Liver (tissue), 3 donors: ENCODE measurements around the gene SMOC2.

Experiments
- HNF4A ChIP-seq, 2 donors: conservative IDR thresholded peaks; 2 replicates each; pipeline ENCODE4 v1.6.1; 2016; ENCODE audit warnings: antibody characterized with exemption in 2 of 2, mild to moderate bottlenecking in 2 of 2
- JUND ChIP-seq, 2 donors: IDR thresholded peaks; 2 replicates each; pipeline ENCODE4 v1.6.1; 2016; ENCODE audit warnings: antibody characterized with exemption in 2 of 2
- TAF1 ChIP-seq: conservative IDR thresholded peaks from 2 replicates; pipeline ENCODE4 v1.6.1; 2016; ENCODE audit warnings: antibody characterized with exemption, mild to moderate bottlenecking
- TF ChIP-seq, protein P1 (sequence below): fragments of 150-350 bp; IDR thresholded peaks from 2 replicates; pipeline ENCODE4 v1.5.1; 2017; ENCODE audit warnings: improper control_type of control experiment, low read depth, low read length; ENCODE audit not compliant: missing input control
- TF ChIP-seq, protein P2 (sequence below): IDR thresholded peaks from 2 replicates; pipeline ENCODE4 v1.6.1; 2016; ENCODE audit warnings: antibody characterized with exemption, mild to moderate bottlenecking
- TF ChIP-seq, protein P3 (sequence below): IDR thresholded peaks from 2 replicates; pipeline ENCODE4 v1.6.1; 2016; ENCODE audit warnings: antibody characterized with exemption
- donor health status: healthy.
- donor health status: healthy.

DNA sequence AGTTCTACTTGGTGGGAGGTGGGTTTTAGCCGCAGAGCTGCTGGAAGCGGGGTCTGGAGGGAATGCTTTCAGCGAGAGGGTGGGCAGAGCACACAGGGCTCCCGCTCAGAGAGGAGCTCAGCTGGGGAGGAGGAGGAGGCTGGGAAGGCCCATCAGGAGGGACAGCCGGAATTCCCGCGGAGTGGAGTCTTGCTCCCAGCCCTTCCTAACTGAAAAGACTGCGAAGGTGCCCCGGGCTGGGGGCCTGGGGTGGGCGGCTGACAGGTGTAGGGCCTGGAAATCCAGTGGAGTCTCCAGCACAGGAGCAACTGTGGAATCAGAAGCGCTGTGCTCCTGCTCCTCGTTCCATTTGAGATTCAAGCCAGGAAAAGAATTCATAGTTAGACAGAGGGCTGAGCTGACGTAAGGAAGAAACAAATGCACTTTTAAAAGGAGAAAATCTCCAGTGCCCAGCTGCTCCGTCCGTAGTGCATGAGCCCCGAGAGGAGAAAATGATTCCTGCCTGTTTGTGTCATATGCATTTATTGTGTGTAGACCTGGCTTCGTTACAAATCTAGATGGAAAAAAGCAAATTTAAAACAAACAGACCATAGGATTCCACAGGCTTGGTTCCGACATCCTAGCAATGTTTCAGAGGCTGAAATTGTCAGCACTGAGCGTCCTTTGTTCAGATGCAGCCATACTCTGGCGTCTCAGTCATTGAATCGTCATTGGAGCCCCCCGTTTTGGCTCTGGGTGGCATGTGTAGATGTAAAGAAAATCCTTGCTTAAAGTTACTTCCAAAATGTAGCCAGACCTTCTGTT, 197.7 kb downstream of the SMOC2 start:
- TF ChIP-seq, protein P1, sequence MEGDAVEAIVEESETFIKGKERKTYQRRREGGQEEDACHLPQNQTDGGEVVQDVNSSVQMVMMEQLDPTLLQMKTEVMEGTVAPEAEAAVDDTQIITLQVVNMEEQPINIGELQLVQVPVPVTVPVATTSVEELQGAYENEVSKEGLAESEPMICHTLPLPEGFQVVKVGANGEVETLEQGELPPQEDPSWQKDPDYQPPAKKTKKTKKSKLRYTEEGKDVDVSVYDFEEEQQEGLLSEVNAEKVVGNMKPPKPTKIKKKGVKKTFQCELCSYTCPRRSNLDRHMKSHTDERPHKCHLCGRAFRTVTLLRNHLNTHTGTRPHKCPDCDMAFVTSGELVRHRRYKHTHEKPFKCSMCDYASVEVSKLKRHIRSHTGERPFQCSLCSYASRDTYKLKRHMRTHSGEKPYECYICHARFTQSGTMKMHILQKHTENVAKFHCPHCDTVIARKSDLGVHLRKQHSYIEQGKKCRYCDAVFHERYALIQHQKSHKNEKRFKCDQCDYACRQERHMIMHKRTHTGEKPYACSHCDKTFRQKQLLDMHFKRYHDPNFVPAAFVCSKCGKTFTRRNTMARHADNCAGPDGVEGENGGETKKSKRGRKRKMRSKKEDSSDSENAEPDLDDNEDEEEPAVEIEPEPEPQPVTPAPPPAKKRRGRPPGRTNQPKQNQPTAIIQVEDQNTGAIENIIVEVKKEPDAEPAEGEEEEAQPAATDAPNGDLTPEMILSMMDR, result no peak
- TF ChIP-seq TAF1, result no peak
- no peak for TF ChIP-seq HNF4A (conservative IDR thresholded peaks at IDR 0.05)
- TF ChIP-seq JUND (IDR thresholded peaks at IDR 0.05), result no peak
- TF ChIP-seq, protein P2, sequence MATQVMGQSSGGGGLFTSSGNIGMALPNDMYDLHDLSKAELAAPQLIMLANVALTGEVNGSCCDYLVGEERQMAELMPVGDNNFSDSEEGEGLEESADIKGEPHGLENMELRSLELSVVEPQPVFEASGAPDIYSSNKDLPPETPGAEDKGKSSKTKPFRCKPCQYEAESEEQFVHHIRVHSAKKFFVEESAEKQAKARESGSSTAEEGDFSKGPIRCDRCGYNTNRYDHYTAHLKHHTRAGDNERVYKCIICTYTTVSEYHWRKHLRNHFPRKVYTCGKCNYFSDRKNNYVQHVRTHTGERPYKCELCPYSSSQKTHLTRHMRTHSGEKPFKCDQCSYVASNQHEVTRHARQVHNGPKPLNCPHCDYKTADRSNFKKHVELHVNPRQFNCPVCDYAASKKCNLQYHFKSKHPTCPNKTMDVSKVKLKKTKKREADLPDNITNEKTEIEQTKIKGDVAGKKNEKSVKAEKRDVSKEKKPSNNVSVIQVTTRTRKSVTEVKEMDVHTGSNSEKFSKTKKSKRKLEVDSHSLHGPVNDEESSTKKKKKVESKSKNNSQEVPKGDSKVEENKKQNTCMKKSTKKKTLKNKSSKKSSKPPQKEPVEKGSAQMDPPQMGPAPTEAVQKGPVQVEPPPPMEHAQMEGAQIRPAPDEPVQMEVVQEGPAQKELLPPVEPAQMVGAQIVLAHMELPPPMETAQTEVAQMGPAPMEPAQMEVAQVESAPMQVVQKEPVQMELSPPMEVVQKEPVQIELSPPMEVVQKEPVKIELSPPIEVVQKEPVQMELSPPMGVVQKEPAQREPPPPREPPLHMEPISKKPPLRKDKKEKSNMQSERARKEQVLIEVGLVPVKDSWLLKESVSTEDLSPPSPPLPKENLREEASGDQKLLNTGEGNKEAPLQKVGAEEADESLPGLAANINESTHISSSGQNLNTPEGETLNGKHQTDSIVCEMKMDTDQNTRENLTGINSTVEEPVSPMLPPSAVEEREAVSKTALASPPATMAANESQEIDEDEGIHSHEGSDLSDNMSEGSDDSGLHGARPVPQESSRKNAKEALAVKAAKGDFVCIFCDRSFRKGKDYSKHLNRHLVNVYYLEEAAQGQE, result no peak
- TF ChIP-seq, protein P3, sequence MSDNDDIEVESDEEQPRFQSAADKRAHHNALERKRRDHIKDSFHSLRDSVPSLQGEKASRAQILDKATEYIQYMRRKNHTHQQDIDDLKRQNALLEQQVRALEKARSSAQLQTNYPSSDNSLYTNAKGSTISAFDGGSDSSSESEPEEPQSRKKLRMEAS, result no peak
